ENCODE data around the gene GIGYF2.
A peak's percentile ranks its signal among the peaks of the same experiment; 100 is the strongest.

DNA sequence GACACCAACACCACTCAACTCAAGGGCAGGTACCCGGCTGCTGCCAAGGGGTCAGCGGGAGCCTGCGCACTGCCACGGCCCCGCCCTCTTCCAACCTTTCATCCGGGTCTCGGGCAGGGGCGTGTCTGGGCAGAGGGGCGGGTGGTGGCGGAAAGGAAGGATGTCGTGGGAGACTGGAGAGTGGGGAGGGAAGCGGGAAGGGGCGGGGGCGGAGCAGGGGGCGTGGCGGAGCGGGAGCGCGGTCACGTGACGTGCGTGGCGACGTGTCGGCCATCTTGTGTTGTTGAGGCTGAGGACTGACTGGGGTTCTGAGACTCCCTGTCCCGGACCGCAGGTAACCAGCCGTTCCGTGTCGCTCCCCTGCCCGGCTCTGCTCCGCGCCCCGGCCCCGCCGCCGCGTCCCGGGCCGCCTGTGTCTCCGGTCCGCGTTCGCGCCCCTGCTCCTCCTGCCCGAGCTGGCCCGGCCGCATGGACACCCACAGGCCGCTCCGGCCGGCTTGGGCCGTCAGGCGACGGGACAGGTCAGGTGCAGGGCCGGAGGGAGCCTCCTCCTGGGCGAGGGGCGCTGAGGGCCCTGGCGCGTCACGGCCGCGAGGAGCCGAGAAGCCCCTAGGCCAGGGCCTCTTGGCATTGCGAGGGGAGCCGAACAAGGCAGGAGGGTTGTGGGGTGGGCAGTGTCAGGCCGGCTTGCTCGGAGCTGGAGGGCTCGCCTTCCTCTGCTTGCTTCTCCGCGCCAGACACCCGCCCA lies at the start of gene GIGYF2:
- TF ChIP-seq, protein P1, sequence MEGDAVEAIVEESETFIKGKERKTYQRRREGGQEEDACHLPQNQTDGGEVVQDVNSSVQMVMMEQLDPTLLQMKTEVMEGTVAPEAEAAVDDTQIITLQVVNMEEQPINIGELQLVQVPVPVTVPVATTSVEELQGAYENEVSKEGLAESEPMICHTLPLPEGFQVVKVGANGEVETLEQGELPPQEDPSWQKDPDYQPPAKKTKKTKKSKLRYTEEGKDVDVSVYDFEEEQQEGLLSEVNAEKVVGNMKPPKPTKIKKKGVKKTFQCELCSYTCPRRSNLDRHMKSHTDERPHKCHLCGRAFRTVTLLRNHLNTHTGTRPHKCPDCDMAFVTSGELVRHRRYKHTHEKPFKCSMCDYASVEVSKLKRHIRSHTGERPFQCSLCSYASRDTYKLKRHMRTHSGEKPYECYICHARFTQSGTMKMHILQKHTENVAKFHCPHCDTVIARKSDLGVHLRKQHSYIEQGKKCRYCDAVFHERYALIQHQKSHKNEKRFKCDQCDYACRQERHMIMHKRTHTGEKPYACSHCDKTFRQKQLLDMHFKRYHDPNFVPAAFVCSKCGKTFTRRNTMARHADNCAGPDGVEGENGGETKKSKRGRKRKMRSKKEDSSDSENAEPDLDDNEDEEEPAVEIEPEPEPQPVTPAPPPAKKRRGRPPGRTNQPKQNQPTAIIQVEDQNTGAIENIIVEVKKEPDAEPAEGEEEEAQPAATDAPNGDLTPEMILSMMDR (IDR thresholded peaks at IDR 0.05): no peak
- TF ChIP-seq POLR2A (IDR thresholded peaks at IDR 0.05) (peak; percentile 23), POLR2AphosphoS5 (IDR thresholded peaks at IDR 0.05) (peak; percentile 45 to 48 (median 46)), EP300 (IDR thresholded peaks at IDR 0.05; ENCODE audit: low read depth) (no peak)

Measured in transverse colon (tissue), 4 donors.